Endothelial cell of umbilical vein (primary cell): ENCODE measurements around the gene STAT1. TPM values are rescaled to one million over a fixed set of nuclear protein-coding genes. Genes with fewer than 3 reads are reported as not detected.

Experiments
- BruUV-seq: library from RNA; stranded (reverse); fragments of 400-500 nt; replicated peaks from 2 replicates; lab custom pipeline; 2021; lab: Mats Ljungman, UMichigan
- CTCF ChIA-PET: fragments of 300-600, 350-600 bp; sonication (Branson Sonifier 250); formaldehyde crosslinking; loops from one replicate; lab custom pipeline; 2021; ENCODE audit warnings: antibody characterized with exemption, inconsistent platforms; lab: Charles Lee
- POLR2A ChIA-PET: fragments of 300-600, 350-600 bp; sonication (Branson Sonifier 250); formaldehyde crosslinking; loops from one replicate; lab custom pipeline; 2021; ENCODE audit warnings: antibody characterized with exemption, inconsistent platforms; lab: Charles Lee
- DNase-seq: peaks from one replicate; pipeline ENCODE4 v3.0.0-alpha.2; 2011; ENCODE audit warnings: low read depth, low spot score
- FAIRE-seq: peaks from 2 replicates; lab custom pipeline; 2011; peaks lifted over from hg19 to GRCh38; lab: Jason Lieb, UNC
- H2AFZ ChIP-seq: 2 replicates; pipeline ENCODE4 v1.6.0; 2012; ENCODE audit warnings: low read depth, low read length, control low read depth, inconsistent platforms
- H3K27ac ChIP-seq: 2 replicates; pipeline ENCODE4 v1.5.1; 2011; ENCODE audit warnings: low read depth, mild to moderate bottlenecking, control low read depth, low read length, moderate library complexity; ENCODE audit not compliant: insufficient read depth
- H3K27me3 ChIP-seq, 2 experiments: 2 replicates each; pipeline versions ENCODE4 v1.6.0 to v1.6.1; 2011; ENCODE audit warnings: low read length in 2 of 2, mixed read lengths in 1 of 2; ENCODE audit not compliant: control insufficient read depth in 2 of 2, insufficient read depth in 2 of 2
- H3K36me3 ChIP-seq, 2 experiments: 2 replicates in 1 of 2; 3 replicates in 1 of 2; pipeline ENCODE4 v1.5.1; 2011; ENCODE audit warnings: low read length in 2 of 2, mild to moderate bottlenecking in 1 of 2, moderate library complexity in 1 of 2; ENCODE audit not compliant: control insufficient read depth in 2 of 2, insufficient read depth in 2 of 2; ENCODE audit errors: extremely low read depth in 1 of 2
- H3K4me1 ChIP-seq: 3 replicates; pipeline ENCODE4 v1.5.1; 2011; ENCODE audit warnings: mild to moderate bottlenecking, low read length; ENCODE audit not compliant: control insufficient read depth, insufficient read depth; ENCODE audit errors: extremely low read depth
- H3K4me2 ChIP-seq: 2 replicates; pipeline ENCODE4 v1.6.1; 2011; ENCODE audit warnings: low read length, control low read depth, mixed read lengths; ENCODE audit not compliant: insufficient read depth
- H3K4me3 ChIP-seq, 3 experiments: fragments of 200-600 bp in 1 of 3; sonication (generic), shearing (Covaris generic) in 1 of 3; replicated peaks in 1 of 3; 2 replicates each; pipeline ENCODE4 v1.5.1; 2011 to 2016; ENCODE audit warnings: control low read depth in 3 of 3, low read length in 3 of 3, mild to moderate bottlenecking in 2 of 3, inconsistent platforms in 1 of 3, low read depth in 1 of 3, moderate library complexity in 1 of 3; ENCODE audit not compliant: insufficient read depth in 1 of 3
- H3K79me2 ChIP-seq: 2 replicates; pipeline ENCODE4 v1.6.0; 2012; ENCODE audit warnings: low read length, inconsistent platforms; ENCODE audit not compliant: control insufficient read depth, insufficient read depth
- H3K9ac ChIP-seq: replicated peaks from 2 replicates; pipeline ENCODE3; 2011; ENCODE audit warnings: low read length, control low read depth; ENCODE audit not compliant: insufficient read depth; ENCODE audit errors: extremely low read depth
- H3K9me1 ChIP-seq: replicated peaks from 3 replicates; pipeline ENCODE4 v1.6.0; 2011; ENCODE audit warnings: mild to moderate bottlenecking, low read length; ENCODE audit not compliant: control insufficient read depth, insufficient read depth; ENCODE audit errors: extremely low read depth
- H3K9me3 ChIP-seq: replicated peaks from 2 replicates; pipeline ENCODE4 v1.5.1; 2012; ENCODE audit warnings: low read length, inconsistent platforms; ENCODE audit not compliant: control insufficient read depth, insufficient read depth
- H4K20me1 ChIP-seq: replicated peaks from 2 replicates; pipeline ENCODE3; 2011; ENCODE audit warnings: mild to moderate bottlenecking, low read length; ENCODE audit not compliant: control insufficient read depth, insufficient read depth; ENCODE audit errors: extremely low read depth
- CTCF ChIP-seq, 2 donors: IDR thresholded peaks; 1 replicate in 1 of 2; 2 replicates in 1 of 2; pipeline ENCODE4 v1.5.1; 2011; ENCODE audit warnings: low read length in 2 of 2, mild to moderate bottlenecking in 2 of 2, moderate library complexity in 2 of 2, control low read depth in 1 of 2, inconsistent platforms in 1 of 2, low read depth in 1 of 2; ENCODE audit not compliant: insufficient read depth in 1 of 2; ENCODE audit errors: extremely low read depth in 1 of 2
- FOS ChIP-seq: IDR thresholded peaks from 2 replicates; pipeline ENCODE4 v1.6.1; 2011; ENCODE audit warnings: mild to moderate bottlenecking, low read length, moderate library complexity, borderline replicate concordance; ENCODE audit not compliant: insufficient read depth
- GATA2 ChIP-seq: IDR thresholded peaks from 2 replicates; pipeline ENCODE4 v1.7.0; 2011; ENCODE audit warnings: low read depth, mild to moderate bottlenecking, moderate library complexity, mixed read lengths, low read length; ENCODE audit not compliant: insufficient read length, insufficient read depth
- MYC ChIP-seq: IDR thresholded peaks from one replicate; pipeline ENCODE4 v1.6.1; 2011; ENCODE audit warnings: mild to moderate bottlenecking, low read depth, low read length
- POLR2A ChIP-seq: IDR thresholded peaks from 2 replicates; pipeline ENCODE4 v1.6.1; 2012; ENCODE audit warnings: low read depth, mild to moderate bottlenecking, control low read depth, low read length
- POLR2AphosphoS5 ChIP-seq: IDR thresholded peaks from 2 replicates; pipeline ENCODE4 v1.6.1; 2012; ENCODE audit warnings: low read depth, mild to moderate bottlenecking, control low read depth, low read length, moderate library complexity; ENCODE audit not compliant: insufficient read depth
- dilution Hi-C: fragments of 300-500 bp; cut with MboI; formaldehyde crosslinking; loops from one replicate; pipeline ENCODE4 v1.15.0; 2019; ENCODE audit warnings: low sequenced_read_pairs; ENCODE audit not compliant: extremely low pct_ligation_motif_present
- intact Hi-C: fragments of 100-400 bp; cut with micrococcal nuclease; formaldehyde crosslinking; loops from one replicate; pipeline ENCODE4 v1.10.0; 2022
- polyA plus RNA-seq, 4 experiments: library from polyadenylated mRNA; depleted of rRNA in 3 of 4; stranded (reverse) in 3 of 4; unstranded in 1 of 4; fragments of >200 nt; gene quantifications; 2 replicates each; pipeline versions ENCODE4 v1.2.1 to v1.2.3, GENCODE V29; 2011 to 2012; ENCODE audit warnings: missing spikeins in 1 of 4
- total RNA-seq: library from RNA; stranded (reverse); gene quantifications from 2 replicates; pipeline ENCODE4 v1.2.3, GENCODE V29; 2021

The STAT1 gene
- total and polyA plus RNA-seq, 2 donors (not counting 3 experiments of a cell fraction or from before 2014, with no cell fraction given) = 64.2 to 67.6 TPM

DNA sequence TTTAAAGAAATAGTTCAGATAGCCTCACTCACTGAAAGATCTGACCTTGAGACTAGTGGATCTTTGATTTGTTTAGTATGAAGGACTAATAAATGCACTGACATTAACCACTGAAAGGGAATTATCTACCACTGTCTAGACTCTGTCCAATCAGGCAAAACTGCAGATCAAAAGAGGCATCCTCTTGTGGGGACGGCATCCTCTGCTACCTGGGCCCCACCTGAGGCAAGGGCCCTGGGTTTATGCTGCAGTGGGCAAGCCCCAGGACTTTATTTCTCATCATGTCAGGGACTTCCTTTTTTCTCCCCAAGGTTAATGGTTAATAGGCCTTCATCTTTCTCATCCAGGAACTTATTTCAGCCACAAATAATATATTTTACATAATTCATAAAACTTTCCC, 32.2 kb downstream of the STAT1 start:
- BruUV-seq = no TSS peak

GRCh38 chr2:190981333-190981732, 32.6 kb downstream of the STAT1 start:
- BruUV-seq = no TSS peak
- H3K79me2 ChIP-seq = no peaks in the 10 kb centered on the region
- TF ChIP-seq FOS = no peak
- no peak for TF ChIP-seq CTCF (IDR thresholded peaks at IDR 0.05; ENCODE audit: extremely low read depth in 1 of 2, insufficient read depth in 1 of 2, low read depth in 1 of 2, low read length in 2 of 2)
- no peak for TF ChIP-seq POLR2AphosphoS5
- no peaks in the 10 kb centered on the region for H3K9me1 ChIP-seq
- H3K4me1 ChIP-seq = peaks cover 61% of the 10 kb centered on the region
- no peak overlapping the region for H2AFZ ChIP-seq
- FAIRE-seq (no peak), DNase-seq (no peak)
- peaks cover 14 to 39% of the 10 kb centered on the region in 2 experiments for H3K36me3 ChIP-seq
- no peak overlapping the region for H3K9ac ChIP-seq
- no peak overlapping the region for H3K4me2 ChIP-seq
- no peaks in the 10 kb centered on the region for H3K27me3 ChIP-seq
- H3K9me3 ChIP-seq = no peaks in the 10 kb centered on the region
- no peaks in the 10 kb centered on the region for H4K20me1 ChIP-seq
- dilution Hi-C loops = no loop called here
- H3K27ac ChIP-seq = peak overlapping the region; percentile 87
- POLR2A ChIA-PET = no interaction called here
- CTCF ChIA-PET = interaction anchor here (2.5 kb wide), 1 partner anchor 34 kb away, joined by 25 read pairs; no protein-coding TSS in a partner anchor
- intact Hi-C loops = loop anchor here (2.0 to 5.0 kb wide), 2 partner anchors 191 to 299 kb away; no protein-coding TSS in a partner anchor
- H3K4me3 ChIP-seq = no peak overlapping the region

More for the DNA sequence above, 32.2 kb downstream of the STAT1 start:
- H3K4me2 ChIP-seq = no peak overlapping the region
- intact Hi-C loops = loop anchor here (2.0 to 5.0 kb wide), 2 partner anchors 191 to 299 kb away; no protein-coding TSS in a partner anchor
- H3K27ac ChIP-seq = peak overlapping the region; percentile 87
- H2AFZ ChIP-seq = no peak overlapping the region
- dilution Hi-C loops = no loop called here
- no peak overlapping the region for H3K9ac ChIP-seq
- H3K4me3 ChIP-seq = no peak overlapping the region
- H3K36me3 ChIP-seq = peaks cover 10 to 39% of the 10 kb centered on the region in 2 experiments
- DNase-seq (no peak), FAIRE-seq (no peak)
- no peaks in the 10 kb centered on the region for H3K9me1 ChIP-seq
- CTCF ChIA-PET = no interaction called here
- no peaks in the 10 kb centered on the region for H3K9me3 ChIP-seq
- H3K4me1 ChIP-seq = peaks cover 61% of the 10 kb centered on the region
- H4K20me1 ChIP-seq = no peaks in the 10 kb centered on the region
- no peak for TF ChIP-seq MYC
- TF ChIP-seq GATA2 = no peak
- no peak for TF ChIP-seq POLR2AphosphoS5
- no peak for TF ChIP-seq POLR2A
- H3K27me3 ChIP-seq = no peaks in the 10 kb centered on the region
- H3K79me2 ChIP-seq = no peaks in the 10 kb centered on the region
- POLR2A ChIA-PET = no interaction called here
